ENCODE results near the gene LTC4S.

LTC4S gene

DNA sequence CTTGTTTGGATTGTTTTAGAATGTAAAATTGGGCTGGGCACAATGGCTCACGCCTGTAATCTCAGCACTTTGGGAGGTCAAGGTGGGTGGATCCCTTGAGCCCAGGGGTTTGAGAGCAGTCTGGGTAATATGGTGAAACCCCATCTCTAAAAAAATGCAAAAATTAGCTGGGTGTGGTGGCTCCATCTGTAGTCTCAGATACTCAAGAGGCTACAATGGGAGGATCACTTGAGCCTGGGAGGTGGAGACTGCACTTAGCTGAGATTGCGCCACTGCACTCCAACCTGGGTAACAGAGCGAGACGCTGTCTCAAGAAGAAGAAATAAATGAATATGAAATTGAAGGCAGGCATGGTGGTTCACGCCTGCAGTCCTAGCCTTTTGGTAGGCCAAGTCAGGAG lies 39.8 kb upstream of the LTC4S start:
- Histone ChIP-seq H3K4me3 (IDR thresholded peaks at IDR 0.05; ENCODE audit: insufficient read depth, low read depth, low read length) (no peak overlapping the region), H3K4me1 (ENCODE audit: low read depth, poor library complexity, severe bottlenecking) (peaks cover under 1% of the 10 kb centered on the region), H4K20me1 (ENCODE audit: insufficient read depth) (no peaks in the 10 kb centered on the region), H3K27me3 (ENCODE audit: insufficient read depth, low read depth) (no peaks in the 10 kb centered on the region), H3K36me3 (ENCODE audit: insufficient read depth) (no peaks in the 10 kb centered on the region), H3K27ac (no peak overlapping the region), H2AFZ (ENCODE audit: low read depth) (no peak overlapping the region), H3K9ac (no peak overlapping the region), H3K79me2 (ENCODE audit: insufficient read depth, low read depth) (peaks cover 29% of the 10 kb centered on the region; the same call in 1 of the 2 replicates), H3K4me2 (no peak overlapping the region)
- TF ChIP-seq, protein P1, sequence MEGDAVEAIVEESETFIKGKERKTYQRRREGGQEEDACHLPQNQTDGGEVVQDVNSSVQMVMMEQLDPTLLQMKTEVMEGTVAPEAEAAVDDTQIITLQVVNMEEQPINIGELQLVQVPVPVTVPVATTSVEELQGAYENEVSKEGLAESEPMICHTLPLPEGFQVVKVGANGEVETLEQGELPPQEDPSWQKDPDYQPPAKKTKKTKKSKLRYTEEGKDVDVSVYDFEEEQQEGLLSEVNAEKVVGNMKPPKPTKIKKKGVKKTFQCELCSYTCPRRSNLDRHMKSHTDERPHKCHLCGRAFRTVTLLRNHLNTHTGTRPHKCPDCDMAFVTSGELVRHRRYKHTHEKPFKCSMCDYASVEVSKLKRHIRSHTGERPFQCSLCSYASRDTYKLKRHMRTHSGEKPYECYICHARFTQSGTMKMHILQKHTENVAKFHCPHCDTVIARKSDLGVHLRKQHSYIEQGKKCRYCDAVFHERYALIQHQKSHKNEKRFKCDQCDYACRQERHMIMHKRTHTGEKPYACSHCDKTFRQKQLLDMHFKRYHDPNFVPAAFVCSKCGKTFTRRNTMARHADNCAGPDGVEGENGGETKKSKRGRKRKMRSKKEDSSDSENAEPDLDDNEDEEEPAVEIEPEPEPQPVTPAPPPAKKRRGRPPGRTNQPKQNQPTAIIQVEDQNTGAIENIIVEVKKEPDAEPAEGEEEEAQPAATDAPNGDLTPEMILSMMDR (conservative IDR thresholded peaks at IDR 0.05; ENCODE audit: low read depth, low read length): no peak

DNA sequence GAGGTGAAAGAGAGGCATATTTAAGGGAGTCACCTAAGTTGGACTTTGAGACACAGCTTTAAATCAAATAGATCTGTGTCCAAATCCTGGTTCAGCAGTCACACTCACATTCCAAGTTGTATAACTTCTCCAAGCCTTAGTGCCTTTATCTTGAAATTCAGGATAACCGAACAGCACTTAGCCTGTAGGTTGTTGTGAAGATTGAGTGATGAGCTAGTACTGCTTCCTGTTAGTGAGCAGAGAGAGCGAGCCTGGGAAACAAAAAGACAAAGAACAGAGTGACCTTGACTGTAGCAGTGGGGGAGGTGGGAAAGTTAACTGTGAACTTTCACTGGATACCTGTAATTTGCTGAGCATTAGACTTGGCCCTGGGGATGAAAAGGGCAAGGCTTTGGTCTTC lies 38.8 kb upstream of the LTC4S start:
- Histone ChIP-seq H3K27me3 (ENCODE audit: insufficient read depth, low read depth) (no peaks in the 10 kb centered on the region), H3K27ac (no peak overlapping the region), H3K9ac (no peak overlapping the region), H2AFZ (ENCODE audit: low read depth) (no peak overlapping the region), H3K4me1 (ENCODE audit: low read depth, poor library complexity, severe bottlenecking) (peaks cover 11% of the 10 kb centered on the region), H3K36me3 (ENCODE audit: insufficient read depth) (no peaks in the 10 kb centered on the region), H4K20me1 (ENCODE audit: insufficient read depth) (no peaks in the 10 kb centered on the region), H3K4me3 (IDR thresholded peaks at IDR 0.05; ENCODE audit: insufficient read depth, low read depth, low read length) (no peak overlapping the region), H3K4me2 (no peak overlapping the region), H3K79me2 (ENCODE audit: insufficient read depth, low read depth) (peaks cover 40% of the 10 kb centered on the region; the same call in 1 of the 2 replicates)
- TF ChIP-seq, protein P1 (conservative IDR thresholded peaks at IDR 0.05; ENCODE audit: low read depth, low read length): no peak

DNA sequence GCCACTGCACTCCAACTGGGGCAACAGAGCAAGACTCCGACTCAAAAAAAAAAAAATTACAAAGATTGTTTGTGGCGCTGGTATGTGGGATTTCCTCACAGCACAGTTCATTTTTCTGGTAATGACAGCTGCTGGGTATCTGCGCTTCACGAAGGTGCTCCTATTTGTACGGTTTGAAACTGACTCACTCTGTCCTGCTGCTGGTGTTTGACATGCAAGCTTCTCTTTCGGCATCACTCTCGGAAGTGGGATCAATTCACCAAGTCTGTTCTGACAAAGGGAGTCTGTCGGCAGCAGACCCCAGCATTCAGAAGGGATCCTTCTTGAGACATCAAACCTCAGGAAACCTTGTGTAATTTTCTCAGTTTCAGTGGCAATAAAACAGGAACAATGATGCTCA lies 34.8 kb upstream of the LTC4S start:
- Histone ChIP-seq H3K79me2 (ENCODE audit: insufficient read depth, low read depth) (peaks cover 32% of the 10 kb centered on the region; the same call in 1 of the 2 replicates), H3K4me3 (IDR thresholded peaks at IDR 0.05; ENCODE audit: insufficient read depth, low read depth, low read length) (no peak overlapping the region), H3K9ac (no peak overlapping the region), H3K27ac (no peak overlapping the region), H3K36me3 (ENCODE audit: insufficient read depth) (no peaks in the 10 kb centered on the region), H4K20me1 (ENCODE audit: insufficient read depth) (no peaks in the 10 kb centered on the region), H3K4me2 (no peak overlapping the region), H2AFZ (ENCODE audit: low read depth) (no peak overlapping the region), H3K4me1 (ENCODE audit: low read depth, poor library complexity, severe bottlenecking) (peaks cover 27% of the 10 kb centered on the region), H3K27me3 (ENCODE audit: insufficient read depth, low read depth) (no peaks in the 10 kb centered on the region)
- TF ChIP-seq, protein P1 (conservative IDR thresholded peaks at IDR 0.05; ENCODE audit: low read depth, low read length): no peak

DNA sequence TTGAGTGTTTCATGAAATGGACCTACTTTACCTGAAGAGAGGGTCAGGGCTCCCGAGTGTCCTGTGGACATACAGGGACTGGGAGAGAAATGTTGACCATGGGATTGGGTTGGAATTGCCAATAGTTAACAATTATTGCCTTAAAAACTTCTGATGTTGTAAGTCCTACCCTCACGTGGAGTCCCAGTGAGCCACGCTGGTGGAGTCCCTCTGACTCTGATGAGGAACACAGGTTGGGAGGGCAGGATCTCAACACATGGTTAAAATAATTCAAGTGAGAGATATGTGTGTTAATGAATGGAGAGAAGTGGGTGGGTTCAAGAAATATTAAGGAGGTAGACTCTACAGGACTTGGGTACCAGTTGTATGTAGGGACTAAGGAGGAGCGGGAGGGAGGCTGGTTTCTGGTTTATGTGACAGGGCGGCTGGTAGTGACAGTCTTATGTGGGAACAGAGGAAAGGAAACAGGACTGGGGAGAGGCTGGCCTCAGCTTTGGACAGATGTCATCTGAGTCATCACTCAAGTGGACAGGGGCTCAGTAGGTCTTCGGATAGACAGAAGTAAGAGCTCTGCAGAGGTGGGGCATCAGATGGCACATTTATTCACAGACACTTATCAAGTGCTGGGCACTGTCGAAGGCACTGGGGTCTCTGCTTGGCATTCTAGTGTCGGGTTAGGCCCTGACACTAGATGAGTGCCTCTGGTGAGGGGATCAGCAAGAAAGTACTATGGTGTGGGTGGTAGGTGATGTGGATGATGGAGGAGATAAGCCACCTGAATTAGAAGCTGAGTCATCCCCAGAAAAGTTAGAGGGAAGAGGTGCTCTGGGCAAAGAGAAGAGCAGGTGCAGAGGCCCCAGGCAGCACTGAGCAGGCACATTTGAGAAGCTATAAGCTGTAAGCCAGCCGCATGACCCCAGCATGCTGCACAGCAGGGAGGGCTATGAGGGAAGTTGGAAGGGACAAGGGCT lies 33.9 kb upstream of the LTC4S start:
- Histone ChIP-seq H4K20me1 (ENCODE audit: insufficient read depth) (no peaks in the 10 kb centered on the region), H3K27me3 (ENCODE audit: insufficient read depth, low read depth) (no peaks in the 10 kb centered on the region), H3K4me3 (IDR thresholded peaks at IDR 0.05; ENCODE audit: insufficient read depth, low read depth, low read length) (no peak overlapping the region), H3K4me2 (no peak overlapping the region), H2AFZ (ENCODE audit: low read depth) (no peak overlapping the region), H3K36me3 (ENCODE audit: insufficient read depth) (no peaks in the 10 kb centered on the region), H3K4me1 (ENCODE audit: low read depth, poor library complexity, severe bottlenecking) (peaks cover 27% of the 10 kb centered on the region), H3K9ac (no peak overlapping the region), H3K79me2 (ENCODE audit: insufficient read depth, low read depth) (peaks cover 24% of the 10 kb centered on the region; the same call in 1 of the 2 replicates), H3K27ac (no peak overlapping the region)
- TF ChIP-seq, protein P1 (conservative IDR thresholded peaks at IDR 0.05; ENCODE audit: low read depth, low read length): no peak
